HUES64 (cell line): ENCODE measurements around the gene G6PC2.

Experiments used
- H3K27ac ChIP-seq: 2 replicates; pipeline ENCODE4 v1.7.0; 2013; ENCODE audit warnings: low read depth, low read length, inconsistent platforms
- H3K27me3 ChIP-seq: 2 replicates; pipeline ENCODE4 v1.6.1; 2013; ENCODE audit warnings: mild to moderate bottlenecking, low read length; ENCODE audit not compliant: insufficient read depth
- H3K36me3 ChIP-seq: 2 replicates; pipeline ENCODE4 v1.6.1; 2013; ENCODE audit warnings: mild to moderate bottlenecking, low read length; ENCODE audit not compliant: insufficient read depth
- H3K4me1 ChIP-seq: 2 replicates; pipeline ENCODE4 v1.6.1; 2013; ENCODE audit warnings: mild to moderate bottlenecking, low read length, moderate library complexity; ENCODE audit not compliant: insufficient read depth
- H3K4me3 ChIP-seq: 2 replicates; pipeline ENCODE4 v1.5.1; 2013; ENCODE audit warnings: mild to moderate bottlenecking, low read length, moderate library complexity
- H3K9ac ChIP-seq: 2 replicates; pipeline ENCODE4 v1.6.1; 2013; ENCODE audit warnings: mild to moderate bottlenecking, low read depth, low read length
- H3K9me3 ChIP-seq: 2 replicates; pipeline ENCODE4 v1.6.1; 2013; ENCODE audit warnings: low read depth, low read length; ENCODE audit not compliant: insufficient read depth
- WGBS: fragments of 150-250, 120-280 bp; methylation state at CpG from one replicate; pipeline ENCODE4 v1.1.7; 2013; ENCODE audit warnings: missing lambda C conversion rate; 5-methylcytosine and 5-hydroxymethylcytosine counted together

G6PC2 gene

DNA sequence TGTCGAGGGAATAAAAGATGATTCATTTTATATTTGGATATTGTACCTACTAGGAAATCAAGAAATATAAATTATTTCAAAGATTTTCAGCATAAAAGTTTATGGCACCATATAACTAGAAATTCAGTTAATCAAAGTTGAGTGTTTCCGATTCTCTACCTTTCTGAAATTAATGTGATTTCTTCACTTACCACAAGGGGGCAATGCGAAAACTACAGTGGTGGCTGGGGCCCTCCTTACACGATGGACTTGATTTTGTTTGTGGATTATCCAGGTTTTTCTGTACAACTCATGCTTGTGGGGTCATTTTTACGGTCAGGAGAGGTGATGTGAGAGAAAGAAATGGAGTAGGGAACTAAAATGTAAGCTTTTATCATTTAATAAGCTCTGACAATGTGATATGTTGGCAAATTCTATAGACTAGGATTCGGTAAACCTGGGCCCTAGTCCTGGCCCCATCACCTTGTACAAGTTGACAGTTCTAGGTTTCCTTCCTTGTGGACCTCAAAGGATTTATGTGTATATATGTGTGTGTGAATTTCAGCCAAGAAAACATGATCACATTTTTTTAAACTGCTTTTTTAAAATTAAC is 47.6 kb downstream of the G6PC2 start:
- Histone ChIP-seq H3K36me3 (no peaks in the 10 kb centered on the region), H3K9ac (no peak overlapping the region), H3K4me1 (no peaks in the 10 kb centered on the region), H3K27ac (no peak overlapping the region), H3K4me3 (no peak overlapping the region), H3K9me3 (peaks cover 5% of the 10 kb centered on the region; the same call in 1 of the 2 replicates), H3K27me3 (no peaks in the 10 kb centered on the region)
- WGBS, result 58% methylated on average over 5 of the region's 6 CpGs

- no peaks in the 10 kb centered on the region for H3K4me1 ChIP-seq
- H3K27me3 ChIP-seq, result no peaks in the 10 kb centered on the region
- H3K36me3 ChIP-seq, result no peaks in the 10 kb centered on the region
- 94% methylated on average over 1 of the region's 1 CpG for WGBS
- H3K9me3 ChIP-seq, result peaks cover 5% of the 10 kb centered on the region; the same call in 1 of the 2 replicates
- no peak overlapping the region for H3K9ac ChIP-seq
- H3K27ac ChIP-seq, result no peak overlapping the region
- no peak overlapping the region for H3K4me3 ChIP-seq
Measured at GRCh38 chr2:168949324-168949723, 48.2 kb downstream of the G6PC2 start.

GRCh38 chr2:168951871-168952270 is 50.8 kb downstream of the G6PC2 start:
- no peak overlapping the region for H3K9ac ChIP-seq
- no peaks in the 10 kb centered on the region for H3K27me3 ChIP-seq
- H3K4me1 ChIP-seq, result no peaks in the 10 kb centered on the region
- H3K27ac ChIP-seq, result no peak overlapping the region
- H3K9me3 ChIP-seq, result peaks cover 5% of the 10 kb centered on the region; the same call in 1 of the 2 replicates
- no peaks in the 10 kb centered on the region for H3K36me3 ChIP-seq
- H3K4me3 ChIP-seq, result no peak overlapping the region
- WGBS, result 89% methylated on average over 1 of the region's 1 CpG

GRCh38 chr2:168952424-168952823 is 51.3 kb downstream of the G6PC2 start:
- Histone ChIP-seq H3K9ac (no peak overlapping the region), H3K36me3 (no peaks in the 10 kb centered on the region), H3K4me3 (no peak overlapping the region), H3K27ac (no peak overlapping the region), H3K9me3 (peaks cover 5% of the 10 kb centered on the region; the same call in 1 of the 2 replicates), H3K4me1 (no peaks in the 10 kb centered on the region), H3K27me3 (no peaks in the 10 kb centered on the region)
- 80% methylated on average over 1 of the region's 1 CpG for WGBS

DNA sequence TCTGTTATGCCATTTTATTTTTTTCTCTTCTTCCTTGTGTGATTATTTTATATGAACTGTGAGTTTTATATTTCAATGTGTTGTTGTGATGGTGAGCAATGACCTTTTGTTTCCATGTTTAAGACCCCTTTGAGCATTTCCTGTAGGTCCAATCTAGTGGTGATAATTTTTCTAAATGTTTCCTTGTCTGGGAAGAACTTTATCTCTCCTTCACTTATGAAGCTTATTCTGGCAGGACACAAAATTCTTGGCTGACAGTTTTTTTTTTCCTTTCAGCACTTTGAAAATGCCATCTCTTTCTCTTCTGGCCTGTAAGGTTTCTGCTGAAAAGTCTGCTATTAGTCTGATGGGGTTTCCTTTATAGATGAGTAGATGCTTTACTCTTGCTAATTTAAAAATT is 53.2 kb downstream of the G6PC2 start:
- Histone ChIP-seq H3K9me3 (peaks cover 5% of the 10 kb centered on the region; the same call in 1 of the 2 replicates), H3K9ac (no peak overlapping the region), H3K36me3 (no peaks in the 10 kb centered on the region), H3K27ac (no peak overlapping the region), H3K4me1 (no peaks in the 10 kb centered on the region), H3K27me3 (no peaks in the 10 kb centered on the region), H3K4me3 (no peak overlapping the region)

GRCh38 chr2:168955321-168955720 is 54.2 kb downstream of the G6PC2 start:
- 95% methylated on average over 3 of the region's 4 CpGs for WGBS
- no peak overlapping the region for H3K27ac ChIP-seq
- H3K4me3 ChIP-seq, result no peak overlapping the region
- H3K27me3 ChIP-seq, result no peaks in the 10 kb centered on the region
- H3K4me1 ChIP-seq, result no peaks in the 10 kb centered on the region
- no peaks in the 10 kb centered on the region for H3K36me3 ChIP-seq
- no peak overlapping the region for H3K9ac ChIP-seq
- peaks cover 5% of the 10 kb centered on the region; the same call in 1 of the 2 replicates for H3K9me3 ChIP-seq

GRCh38 chr2:168956392-168956791 is 55.3 kb downstream of the G6PC2 start:
- H3K9me3 ChIP-seq, result peaks cover 5% of the 10 kb centered on the region; the same call in 1 of the 2 replicates
- WGBS, result 96% methylated on average over 2 of the region's 2 CpGs
- no peaks in the 10 kb centered on the region for H3K36me3 ChIP-seq
- H3K27me3 ChIP-seq, result no peaks in the 10 kb centered on the region
- no peak overlapping the region for H3K4me3 ChIP-seq
- H3K9ac ChIP-seq, result no peak overlapping the region
- no peaks in the 10 kb centered on the region for H3K4me1 ChIP-seq
- no peak overlapping the region for H3K27ac ChIP-seq
